GM19238 (cell line): ENCODE results near the gene HTR1E.
"Not testable (repeated sequence)": the region's sequence is repeated elsewhere in the genome, so short reads cannot be mapped to it uniquely, and the experiment has no call there.

Experiments
- DNase-seq: peaks from one replicate; pipeline ENCODE4 v3.0.0; 2011; ENCODE audit warnings: low spot score; ENCODE audit not compliant: insufficient read length

HTR1E gene, protein sequence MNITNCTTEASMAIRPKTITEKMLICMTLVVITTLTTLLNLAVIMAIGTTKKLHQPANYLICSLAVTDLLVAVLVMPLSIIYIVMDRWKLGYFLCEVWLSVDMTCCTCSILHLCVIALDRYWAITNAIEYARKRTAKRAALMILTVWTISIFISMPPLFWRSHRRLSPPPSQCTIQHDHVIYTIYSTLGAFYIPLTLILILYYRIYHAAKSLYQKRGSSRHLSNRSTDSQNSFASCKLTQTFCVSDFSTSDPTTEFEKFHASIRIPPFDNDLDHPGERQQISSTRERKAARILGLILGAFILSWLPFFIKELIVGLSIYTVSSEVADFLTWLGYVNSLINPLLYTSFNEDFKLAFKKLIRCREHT

GRCh38 chr6:86937219-86938079 lies at the start of gene HTR1E:
Gene HTR1E, plus strand, starts transcription at chr6:86937528. Its CDS starts 77,807 bp downstream, at chr6:87015335.
- peak; percentile 16 for DNase-seq

DNA sequence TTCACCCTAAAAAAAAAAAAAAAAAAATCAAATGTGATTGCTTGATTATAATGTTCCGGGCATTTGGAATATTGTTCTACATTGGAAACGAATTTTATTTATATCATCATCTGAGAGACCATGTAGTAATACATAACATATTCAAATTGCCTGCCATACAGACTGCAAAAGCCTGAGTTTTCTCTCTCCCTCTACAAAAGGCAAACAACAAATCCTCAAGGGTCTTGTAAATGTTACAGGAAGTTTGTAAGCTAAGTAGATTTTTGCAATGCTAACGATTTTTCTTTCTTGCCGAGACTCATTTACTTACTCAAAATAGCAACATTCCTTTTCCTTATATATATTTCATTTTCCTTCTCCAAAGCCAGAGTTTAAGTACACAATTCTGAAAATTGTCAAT lies 49.0 kb upstream of the HTR1E start:
- no peak for DNase-seq

DNA sequence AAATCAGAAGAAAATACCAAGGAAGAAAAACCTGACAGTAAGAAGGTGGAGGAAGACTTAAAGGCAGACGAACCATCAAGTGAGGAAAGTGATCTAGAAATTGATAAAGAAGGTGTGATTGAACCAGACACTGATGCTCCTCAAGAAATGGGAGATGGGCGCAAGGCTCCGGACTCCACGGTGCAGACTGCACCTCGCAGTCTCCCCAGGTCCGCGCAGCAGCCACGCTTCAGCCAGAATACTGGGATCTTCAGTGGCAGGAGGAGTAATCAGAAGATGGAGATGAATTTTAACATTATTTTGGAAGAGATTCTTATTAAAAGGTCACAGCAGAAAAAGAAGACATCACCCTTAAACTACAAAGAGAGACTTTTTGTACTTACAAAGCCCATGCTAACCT lies 40.1 kb upstream of the HTR1E start:
- not testable (repeated sequence) for DNase-seq

DNA sequence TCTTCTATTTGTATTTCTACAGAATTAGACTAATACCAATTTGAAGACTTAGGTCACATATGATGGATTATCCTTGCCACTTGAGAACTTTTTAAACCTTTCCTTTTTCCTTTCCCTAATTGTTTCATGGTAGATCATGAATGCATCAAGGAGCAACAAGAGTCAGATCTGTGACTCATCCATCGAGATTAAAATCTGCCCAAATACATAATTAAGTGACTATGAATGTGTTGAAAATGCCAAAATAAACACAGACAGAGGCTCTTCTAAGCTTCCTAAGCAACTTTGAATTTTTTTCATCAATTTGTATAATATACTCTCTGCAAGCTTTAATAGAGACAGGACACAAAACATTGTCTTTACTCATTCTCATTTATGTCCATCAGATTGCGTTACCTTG lies 23.5 kb upstream of the HTR1E start:
- no peak for DNase-seq

DNA sequence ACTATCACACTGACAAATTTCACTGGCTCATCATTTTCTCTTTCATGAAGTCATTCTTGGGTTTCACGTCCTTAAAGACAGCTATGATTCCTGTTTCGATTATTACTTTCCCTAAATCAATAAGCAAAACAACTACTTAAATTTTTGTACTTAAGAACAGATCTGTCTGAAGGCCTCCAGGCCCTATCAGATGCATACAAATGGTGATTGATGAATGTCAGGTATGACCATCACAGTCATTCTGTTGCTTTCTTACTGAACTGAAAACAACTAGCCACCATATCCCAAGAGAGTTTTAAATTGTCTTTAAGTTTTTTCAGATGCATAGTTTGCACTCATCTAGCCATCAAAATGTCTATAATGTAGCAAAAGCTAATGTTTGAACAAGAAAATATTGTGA lies 20.9 kb upstream of the HTR1E start:
- DNase-seq = no peak

DNA sequence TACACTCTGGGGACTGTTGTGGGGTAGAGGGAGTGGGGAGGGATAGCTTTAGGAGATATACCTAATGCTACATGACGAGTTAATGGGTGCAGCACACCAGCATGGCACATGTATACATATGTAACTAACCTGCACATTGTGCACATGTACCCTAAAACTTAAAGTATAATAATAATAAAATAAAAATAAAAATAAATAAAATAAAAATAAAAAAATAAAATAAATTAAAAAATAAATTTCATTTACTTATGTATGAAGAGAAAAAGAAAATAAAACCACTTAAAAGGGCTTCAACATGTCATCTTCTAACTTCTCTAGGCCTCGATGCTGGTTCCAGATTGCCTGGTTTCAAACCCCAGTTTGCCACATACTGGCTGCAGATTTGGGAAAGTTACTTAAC lies 10.2 kb upstream of the HTR1E start:
- not testable (repeated sequence) for DNase-seq

DNA sequence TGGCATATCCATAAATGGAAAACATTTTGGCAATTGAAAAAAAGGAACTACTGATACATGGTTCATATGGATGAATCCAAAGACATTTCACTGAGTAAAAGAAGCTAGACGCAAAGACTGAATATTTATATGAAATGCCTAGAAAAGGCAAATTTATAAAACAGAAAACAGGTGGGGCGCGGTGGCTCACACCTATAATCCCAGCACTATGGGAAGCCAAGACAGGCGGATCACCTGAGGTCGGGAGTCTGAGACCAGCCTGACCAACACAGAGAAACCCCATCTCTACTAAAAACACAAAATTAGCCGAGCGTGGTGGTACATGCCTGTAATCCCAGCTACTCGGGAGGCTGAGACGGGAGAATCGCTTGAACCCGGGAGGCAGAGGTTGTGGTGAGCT lies 9.5 kb upstream of the HTR1E start:
- not testable (repeated sequence) for DNase-seq

DNA sequence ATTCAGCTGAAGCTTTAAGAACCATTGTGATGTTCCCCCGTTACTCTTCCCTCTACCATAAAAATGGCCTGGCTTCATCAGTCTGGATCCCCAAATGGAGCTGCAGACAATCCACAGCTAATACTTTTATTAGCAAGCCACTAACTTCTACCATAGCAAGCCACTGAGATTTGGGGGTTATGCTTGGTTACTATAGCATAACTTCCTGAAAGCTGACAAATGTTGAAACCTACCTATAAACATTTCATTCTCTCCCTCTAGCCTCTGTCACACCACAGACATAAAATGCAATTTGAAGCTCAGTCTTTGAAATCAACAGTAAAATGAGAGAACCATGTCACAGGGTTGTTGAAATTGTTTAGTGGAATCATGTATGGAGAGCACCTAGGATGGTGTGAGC lies 3.0 kb upstream of the HTR1E start:
- no peak for DNase-seq

- no peak for DNase-seq
Observed at GRCh38 chr6:86936834-86937218, 502 bp upstream of the HTR1E start.

- no peak for DNase-seq
Observed at GRCh38 chr6:86938814-86939213, 1.5 kb downstream of the HTR1E start.

DNA sequence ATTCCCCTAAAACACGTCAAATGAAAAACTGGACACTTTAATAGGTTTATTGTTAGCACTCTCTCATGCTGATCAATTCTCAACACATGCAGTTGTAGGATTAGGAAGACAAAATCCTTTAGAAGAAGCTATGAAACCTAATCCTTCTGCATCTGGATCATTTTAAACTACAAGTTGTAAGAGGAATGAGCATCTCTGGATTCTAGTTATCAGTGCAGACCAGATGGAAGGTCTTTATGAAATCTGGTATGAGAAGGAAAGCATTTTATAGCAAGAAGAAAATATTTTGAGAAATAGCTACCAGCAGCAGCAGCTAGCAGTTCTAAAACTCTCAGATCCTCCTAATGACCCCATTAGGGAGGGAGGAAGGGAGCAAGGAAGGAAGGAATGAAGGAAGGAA lies 4.1 kb downstream of the HTR1E start:
- no peak for DNase-seq

DNA sequence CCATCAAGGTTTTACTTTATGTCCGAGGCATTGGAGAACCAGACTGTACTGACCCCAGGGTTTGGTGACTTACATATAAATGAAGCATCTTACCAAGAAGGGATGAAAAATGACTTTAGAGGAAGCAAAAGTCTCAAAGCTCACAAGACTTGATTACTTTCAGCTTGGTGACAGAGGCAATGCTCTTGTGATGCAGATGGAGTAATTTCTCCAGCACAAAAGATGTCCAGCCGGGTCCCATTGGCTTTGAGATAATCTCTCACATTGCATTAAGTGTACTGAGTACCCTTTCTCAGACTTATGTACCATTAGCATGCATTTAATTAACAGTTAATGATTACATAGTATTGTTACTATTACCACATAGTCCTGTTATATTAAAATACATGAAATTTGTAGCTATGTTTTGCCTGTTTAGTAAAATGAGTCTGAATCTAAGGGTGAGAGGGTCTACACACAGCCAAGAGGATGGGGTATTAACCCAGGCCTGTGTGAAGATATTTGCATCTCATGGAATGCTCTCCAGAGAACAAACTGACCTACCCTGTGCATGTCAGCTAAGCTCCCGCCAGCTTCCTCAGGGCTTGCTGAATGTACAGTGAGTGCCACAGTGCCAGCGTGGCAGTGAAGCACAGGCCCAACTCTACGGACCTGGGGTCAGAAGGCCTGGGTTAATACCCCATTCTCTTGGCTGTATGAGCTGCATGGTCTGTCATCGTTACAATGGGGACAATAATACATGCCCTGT lies 5.6 kb downstream of the HTR1E start:
- no peak for DNase-seq

- DNase-seq = no peak
Observed at GRCh38 chr6:86943819-86944407, 6.6 kb downstream of the HTR1E start.

DNA sequence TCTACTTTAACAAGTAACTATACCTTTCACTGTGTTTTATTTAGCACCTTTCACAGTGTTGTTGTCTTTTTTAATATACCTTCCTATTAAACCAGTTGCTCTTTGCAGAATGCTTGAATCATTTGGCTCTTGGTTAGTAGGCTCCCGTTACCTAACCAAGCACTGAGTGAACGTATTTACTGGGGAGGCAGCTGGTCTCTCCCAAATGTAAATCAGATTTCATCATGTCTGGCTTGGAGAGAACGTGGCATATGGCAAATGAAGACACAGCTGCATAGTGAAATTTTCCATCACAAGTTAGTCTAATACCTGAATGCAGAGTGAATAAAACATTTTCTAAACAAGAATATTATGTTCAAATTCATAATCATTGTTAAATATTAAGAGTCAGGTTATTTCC lies 12.4 kb downstream of the HTR1E start:
- no peak for DNase-seq

- DNase-seq = no peak
Observed at GRCh38 chr6:86952991-86953390, 15.7 kb downstream of the HTR1E start.

DNA sequence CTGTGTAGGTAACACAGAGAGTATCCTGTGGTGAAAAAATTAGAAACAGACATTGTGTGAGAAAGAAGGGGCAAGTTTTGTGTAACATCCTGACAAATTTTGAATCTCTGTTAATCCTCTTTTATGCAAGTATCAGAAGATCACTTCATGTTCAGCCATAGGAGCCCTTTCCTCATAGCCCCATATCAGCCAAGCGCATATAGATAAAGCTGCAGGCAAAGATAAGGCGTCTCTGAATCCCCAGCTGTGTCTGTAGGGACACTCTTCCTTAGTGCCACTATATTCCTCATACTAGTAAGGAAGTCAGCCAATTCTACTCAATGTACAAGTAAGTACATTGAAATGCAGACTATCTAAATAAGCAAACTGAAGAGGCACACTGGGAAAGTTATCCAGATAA lies 22.3 kb downstream of the HTR1E start:
- no peak for DNase-seq

DNA sequence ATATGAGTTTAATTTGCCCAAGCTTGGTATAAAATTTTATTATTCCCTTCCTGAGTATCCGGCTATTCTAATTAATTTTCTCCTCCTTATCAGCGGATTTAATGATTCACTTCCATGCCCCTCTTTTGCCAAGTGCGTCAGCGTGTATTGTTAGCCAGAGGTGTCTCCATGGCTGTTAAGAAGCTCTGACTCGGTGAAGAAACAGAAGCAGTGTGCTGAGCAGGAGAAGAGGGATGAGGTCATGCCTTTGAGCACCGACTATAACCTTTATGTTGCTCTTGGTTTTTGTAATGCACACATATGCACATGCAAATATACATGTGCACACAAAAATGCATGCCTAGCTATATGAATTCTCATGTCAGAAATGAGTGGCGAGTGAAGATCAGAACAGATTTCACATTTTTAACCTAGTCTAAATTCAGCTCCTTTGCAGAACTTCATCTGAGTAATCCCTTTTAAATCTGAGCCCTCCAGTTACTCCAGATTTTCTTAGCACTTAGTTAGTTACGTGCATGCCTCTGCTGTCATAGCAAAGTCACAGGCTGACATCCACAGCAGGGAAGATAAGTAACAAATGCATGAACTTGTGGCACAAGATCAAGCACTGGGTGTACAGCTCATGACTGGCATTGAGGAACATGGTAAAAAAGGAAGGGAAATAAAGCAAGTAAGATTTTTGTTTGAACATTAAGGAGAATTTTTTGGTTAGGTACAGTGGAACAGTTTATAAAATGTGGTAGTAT lies 24.3 kb downstream of the HTR1E start:
- DNase-seq = no peak

GRCh38 chr6:86963352-86963751 lies 26.0 kb downstream of the HTR1E start:
- no peak for DNase-seq

- no peak for DNase-seq
Observed at GRCh38 chr6:86964029-86964579, 26.8 kb downstream of the HTR1E start.

DNA sequence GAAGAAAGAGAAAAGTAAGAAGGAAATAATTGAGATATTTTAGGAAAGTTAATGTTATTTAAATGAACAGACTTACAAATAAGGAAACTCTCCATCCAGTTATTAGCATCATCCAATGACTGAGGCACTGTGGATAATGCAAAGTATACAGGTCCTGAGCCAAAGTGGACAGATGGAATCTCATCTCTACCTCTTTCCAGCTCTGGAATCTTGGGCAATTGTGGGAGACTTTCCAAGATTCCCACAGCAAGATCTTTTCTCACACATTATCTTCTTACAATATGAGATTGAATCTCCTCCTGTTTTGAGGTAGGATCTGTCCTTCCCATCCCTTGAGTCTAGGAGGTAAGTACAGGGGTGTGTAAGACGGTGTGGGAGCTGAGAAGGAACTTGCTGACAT lies 28.9 kb downstream of the HTR1E start:
- no peak for DNase-seq

DNA sequence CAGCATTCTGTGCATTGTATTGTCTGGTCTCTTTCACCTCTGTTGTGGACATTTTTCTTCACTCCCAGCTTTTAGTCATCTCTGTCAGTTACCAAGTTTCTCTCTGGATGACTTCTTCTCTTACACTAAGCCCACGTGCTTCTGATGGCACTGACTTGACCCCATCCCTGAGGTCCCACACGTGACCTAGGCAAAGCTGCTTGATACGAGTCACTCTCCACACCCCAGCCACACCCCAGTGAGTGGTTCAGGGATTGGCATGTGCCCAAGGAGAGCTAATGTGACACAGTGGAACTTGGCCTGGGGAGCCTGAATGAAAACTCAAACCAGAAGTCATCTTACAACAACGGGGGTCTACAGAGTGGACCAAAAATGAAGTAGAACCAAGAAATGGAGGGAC lies 32.2 kb downstream of the HTR1E start:
- DNase-seq = no peak
